GM12865 (cell line): ENCODE measurements around the gene CKS1B.
A peak's percentile ranks its signal among the peaks of the same experiment; 100 is the strongest.

Experiments used
- DNase-seq: peaks from one replicate; pipeline ENCODE4 v3.0.0; 2010; ENCODE audit warnings: low read depth
- H3K4me3 ChIP-seq: 2 replicates; pipeline ENCODE4 v1.5.1; 2011; ENCODE audit warnings: mild to moderate bottlenecking, low read depth, low read length, control low read depth
- TF ChIP-seq, protein P1 (sequence below): IDR thresholded peaks from 2 replicates; pipeline ENCODE4 v1.5.1; 2011; ENCODE audit warnings: low read length, control low read depth, low read depth, inconsistent platforms; ENCODE audit not compliant: insufficient read depth; ENCODE audit errors: missing control alignments

Gene CKS1B

DNA sequence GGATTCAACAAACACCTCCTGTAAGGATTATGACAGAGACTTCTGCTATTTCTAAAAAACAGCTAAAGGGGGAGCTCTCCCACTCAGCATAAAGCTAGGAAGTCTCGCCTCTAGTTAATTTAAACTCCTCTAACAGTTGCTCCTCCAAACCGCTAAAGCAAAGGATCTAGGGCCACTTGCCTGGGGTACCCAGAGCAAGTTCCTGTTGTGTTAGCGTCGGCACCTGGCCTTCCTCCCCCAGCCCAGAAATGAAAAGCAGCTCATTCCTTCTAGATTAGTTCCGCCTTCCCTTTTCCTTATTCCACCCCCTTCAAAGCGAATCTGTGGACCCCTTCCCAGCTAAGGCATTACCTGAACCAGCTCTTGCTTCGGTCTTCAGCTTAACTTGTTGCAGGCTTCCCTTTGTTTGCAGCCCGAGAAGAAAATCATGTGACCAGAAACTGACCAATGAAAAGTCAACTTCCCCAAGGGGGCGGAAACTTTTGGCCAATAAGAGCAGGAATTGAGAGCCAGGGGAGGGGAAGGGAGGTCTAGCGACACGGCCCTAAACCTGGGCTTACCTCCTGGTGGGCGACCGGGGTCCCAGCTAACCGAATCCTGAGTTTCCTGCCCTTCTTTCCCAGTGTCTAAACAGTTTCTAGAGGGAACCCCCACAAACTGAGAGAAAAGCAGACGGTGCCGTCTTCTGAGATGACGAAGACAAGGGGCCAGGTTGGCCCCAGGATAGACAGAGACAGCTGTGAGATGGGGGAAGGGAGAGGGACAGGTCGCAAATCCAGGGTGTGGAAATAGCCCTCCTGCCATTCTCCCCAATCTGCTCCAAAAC is 18.6 kb upstream of the CKS1B start, which contains the start of gene PBXIP1:
Gene PBXIP1 (minus strand): TSS at position 382 of the 826 bp plus-strand sequence. CDS start 2,378 bp downstream, outside the sequence.
- DNase-seq = peak; percentile 91
- TF ChIP-seq, protein P1, sequence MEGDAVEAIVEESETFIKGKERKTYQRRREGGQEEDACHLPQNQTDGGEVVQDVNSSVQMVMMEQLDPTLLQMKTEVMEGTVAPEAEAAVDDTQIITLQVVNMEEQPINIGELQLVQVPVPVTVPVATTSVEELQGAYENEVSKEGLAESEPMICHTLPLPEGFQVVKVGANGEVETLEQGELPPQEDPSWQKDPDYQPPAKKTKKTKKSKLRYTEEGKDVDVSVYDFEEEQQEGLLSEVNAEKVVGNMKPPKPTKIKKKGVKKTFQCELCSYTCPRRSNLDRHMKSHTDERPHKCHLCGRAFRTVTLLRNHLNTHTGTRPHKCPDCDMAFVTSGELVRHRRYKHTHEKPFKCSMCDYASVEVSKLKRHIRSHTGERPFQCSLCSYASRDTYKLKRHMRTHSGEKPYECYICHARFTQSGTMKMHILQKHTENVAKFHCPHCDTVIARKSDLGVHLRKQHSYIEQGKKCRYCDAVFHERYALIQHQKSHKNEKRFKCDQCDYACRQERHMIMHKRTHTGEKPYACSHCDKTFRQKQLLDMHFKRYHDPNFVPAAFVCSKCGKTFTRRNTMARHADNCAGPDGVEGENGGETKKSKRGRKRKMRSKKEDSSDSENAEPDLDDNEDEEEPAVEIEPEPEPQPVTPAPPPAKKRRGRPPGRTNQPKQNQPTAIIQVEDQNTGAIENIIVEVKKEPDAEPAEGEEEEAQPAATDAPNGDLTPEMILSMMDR = no peak
- peak within 1 kb of the TSS; percentile 85 for H3K4me3 ChIP-seq

DNA sequence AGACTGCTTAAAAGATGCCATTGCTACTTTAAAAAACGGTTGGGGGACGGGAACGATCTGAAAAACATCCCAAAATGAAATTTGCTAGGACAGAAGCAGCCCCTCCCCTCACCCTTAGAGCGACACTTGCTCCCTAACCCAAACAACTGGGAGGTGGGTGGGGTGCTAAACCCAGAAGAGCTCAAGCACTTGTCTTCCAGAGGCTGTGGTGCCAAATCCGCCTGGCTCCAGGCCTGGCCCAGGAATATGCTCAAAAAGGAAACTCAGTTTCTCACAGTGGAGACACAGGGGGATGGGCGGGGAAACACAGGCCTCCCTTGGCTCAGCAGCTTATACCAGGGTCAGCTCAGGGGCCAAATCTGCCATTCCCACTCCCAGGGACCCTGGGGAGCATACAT is 17.9 kb upstream of the CKS1B start:
- TF ChIP-seq, protein P1 = no peak
- no peak for DNase-seq
- peak overlapping the region; percentile 85 for H3K4me3 ChIP-seq

GRCh38 chr1:154957091-154957657 is 17.3 kb upstream of the CKS1B start:
- DNase-seq = no peak
- no peak overlapping the region for H3K4me3 ChIP-seq
- TF ChIP-seq, protein P1 = no peak

DNA sequence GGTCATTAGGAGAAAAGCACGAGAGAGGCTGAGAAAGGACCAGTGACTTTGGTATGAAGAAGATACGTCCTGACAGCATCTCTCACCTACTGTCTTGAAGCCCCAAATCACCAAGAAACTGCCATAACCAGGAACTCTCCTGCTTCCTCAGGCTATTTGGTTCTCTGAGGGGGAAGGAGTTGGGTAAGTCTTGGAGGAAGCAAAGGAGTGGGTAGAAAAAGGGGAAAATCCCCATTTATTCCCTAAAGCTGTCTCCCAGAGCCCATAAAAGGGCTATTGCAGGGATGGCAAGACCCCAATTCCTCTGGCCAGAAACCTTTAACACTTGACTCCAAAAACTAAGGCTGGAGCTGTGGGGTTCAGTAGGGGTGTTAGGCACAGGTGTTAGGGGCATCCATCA is 16.4 kb upstream of the CKS1B start:
- TF ChIP-seq, protein P1 = no peak
- no peak for DNase-seq
- H3K4me3 ChIP-seq = no peak overlapping the region

DNA sequence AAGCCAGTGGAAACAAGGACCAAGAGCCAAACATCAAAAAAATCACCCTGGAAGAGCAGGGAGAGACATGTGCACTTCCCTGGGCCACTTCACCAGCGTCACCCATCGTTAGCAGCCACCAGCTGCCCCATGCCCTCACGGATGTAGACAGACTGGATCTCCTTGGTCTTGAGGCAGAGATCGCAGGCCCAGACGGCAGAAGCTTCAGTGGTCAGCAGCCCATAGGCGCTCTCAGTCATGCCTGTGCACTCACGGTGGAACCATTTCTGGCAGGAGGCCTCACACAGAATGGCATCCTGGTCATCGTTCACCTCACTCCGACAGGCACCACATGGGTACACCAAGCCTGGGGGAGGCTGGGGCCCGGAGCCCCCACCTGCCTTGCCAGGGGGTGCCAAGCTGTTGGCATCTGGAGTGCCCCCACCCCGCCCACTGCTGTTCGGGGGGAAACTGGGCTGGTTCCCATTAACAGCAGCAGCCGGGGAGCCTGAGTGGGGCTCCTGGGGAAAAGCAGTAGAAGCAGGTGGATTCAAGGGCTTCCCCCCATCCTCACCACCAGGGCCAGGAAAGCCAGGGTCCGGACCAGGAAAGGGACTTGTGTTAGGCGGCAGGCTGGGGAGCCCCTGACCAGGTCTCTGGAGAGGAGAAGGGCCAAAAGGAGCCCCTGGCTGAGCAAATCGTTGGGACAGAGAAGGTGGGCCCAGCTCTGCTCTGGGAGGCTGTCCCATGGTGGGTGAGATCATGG is 15.6 kb upstream of the CKS1B start:
- H3K4me3 ChIP-seq = no peak overlapping the region
- TF ChIP-seq, protein P1 = no peak
- DNase-seq = no peak

DNA sequence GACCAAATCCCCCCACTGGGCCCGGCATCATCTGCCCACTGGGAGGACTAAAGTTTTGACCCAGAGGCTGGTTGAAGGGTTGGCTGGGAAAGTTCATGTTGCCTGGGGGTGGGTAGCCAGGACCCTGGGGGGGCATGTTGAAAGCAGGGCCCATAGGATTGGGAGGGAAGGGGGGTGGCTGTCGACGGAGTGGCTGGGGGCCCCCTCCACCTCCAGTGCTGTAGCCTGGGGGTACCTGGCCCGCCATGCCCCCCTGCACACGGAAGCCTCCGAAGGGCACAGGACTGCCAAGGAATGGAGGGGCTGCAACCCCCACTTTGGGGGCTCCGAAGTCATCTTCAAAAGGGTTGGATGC is 15.1 kb upstream of the CKS1B start:
- no peak overlapping the region for H3K4me3 ChIP-seq
- no peak for DNase-seq
- TF ChIP-seq, protein P1 = no peak
